Hepatocyte (in vitro differentiated cells): Measurements from ENCODE around the gene COPE. TPM values are rescaled to one million over a fixed set of nuclear protein-coding genes. Genes with fewer than 3 reads are reported as not detected.

Experiments
- DNase-seq: peaks from one replicate; pipeline ENCODE4 v3.0.0-alpha.2; 2016; ENCODE audit warnings: low spot score
- H2AFZ ChIP-seq: fragments of 200-600 bp; sonication (generic); 2 replicates; pipeline ENCODE4 v1.6.0; 2016; ENCODE audit warnings: antibody characterized with exemption, mild to moderate bottlenecking
- H3K27ac ChIP-seq: fragments of 200-600 bp; sonication (generic); 2 replicates; pipeline ENCODE4 v1.5.1; 2016; ENCODE audit warnings: mild to moderate bottlenecking
- H3K27me3 ChIP-seq: fragments of 200-600 bp; sonication (generic); 2 replicates; pipeline ENCODE4 v1.6.1; 2016
- H3K36me3 ChIP-seq: fragments of 200-600 bp; sonication (generic); replicated peaks from 2 replicates; pipeline ENCODE4 v1.5.1; 2016; ENCODE audit warnings: low read depth; ENCODE audit not compliant: insufficient read depth
- H3K4me1 ChIP-seq: fragments of 200-600 bp; sonication (generic); 2 replicates; pipeline ENCODE4 v1.5.1; 2016; ENCODE audit warnings: mild to moderate bottlenecking, moderate library complexity; ENCODE audit not compliant: insufficient read depth
- H3K4me2 ChIP-seq: fragments of 200-600 bp; sonication (generic); 2 replicates; pipeline ENCODE4 v1.6.0; 2016
- H3K4me3 ChIP-seq: fragments of 200-600 bp; sonication (generic); 2 replicates; pipeline ENCODE4 v1.5.1; 2016; ENCODE audit warnings: mild to moderate bottlenecking
- H3K79me2 ChIP-seq: fragments of 200-600 bp; sonication (generic); 2 replicates; pipeline ENCODE4 v1.6.0; 2017; ENCODE audit warnings: mild to moderate bottlenecking
- H3K9me2 ChIP-seq: fragments of 200-600 bp; sonication (generic); replicated peaks from 2 replicates; pipeline ENCODE4 v1.6.0; 2017; ENCODE audit warnings: mild to moderate bottlenecking; ENCODE audit not compliant: insufficient read depth
- H3K9me3 ChIP-seq: fragments of 200-600 bp; sonication (generic); 2 replicates; pipeline ENCODE4 v1.5.1; 2016; ENCODE audit warnings: low read depth, mild to moderate bottlenecking
- H4K20me1 ChIP-seq: fragments of 200-600 bp; sonication (generic); 2 replicates; pipeline ENCODE4 v1.6.0; 2016; ENCODE audit warnings: mild to moderate bottlenecking; ENCODE audit not compliant: insufficient read depth, poor library complexity, severe bottlenecking
- CTCF ChIP-seq: fragments of 200-600 bp; sonication (generic); IDR thresholded peaks from 2 replicates; pipeline ENCODE4 v1.5.1; 2016; ENCODE audit warnings: antibody characterized with exemption, mild to moderate bottlenecking; ENCODE audit not compliant: poor library complexity
- EZH2 ChIP-seq: fragments of 200-600 bp; sonication (generic); IDR thresholded peaks from 2 replicates; pipeline ENCODE4 v1.6.1; 2016; ENCODE audit warnings: antibody characterized with exemption, mild to moderate bottlenecking, borderline replicate concordance
- EZH2phosphoT487 ChIP-seq: fragments of 200-600 bp; sonication (generic); IDR thresholded peaks from one replicate; pipeline ENCODE4 v1.6.1; 2018; ENCODE audit warnings: antibody characterized with exemption, mild to moderate bottlenecking, low read depth, moderate library complexity; ENCODE audit not compliant: unreplicated experiment, severe bottlenecking
- WGBS: methylation state at CpG from one replicate; pipeline ENCODE4 v1.1.6; 2016; ENCODE audit warnings: low lambda C conversion rate; ENCODE audit errors: missing lambda C conversion rate; 5-methylcytosine and 5-hydroxymethylcytosine counted together
- polyA plus RNA-seq: library from polyadenylated mRNA; unstranded; fragments of >200 nt; fragmentation: Nextera tagmentation; extraction: Ambion mirVana; gene quantifications from 2 replicates; pipeline ENCODE4 v1.2.1, GENCODE V29; 2016
- total RNA-seq: library from RNA; depleted of rRNA; stranded (reverse); fragments of >200 nt; gene quantifications from 2 replicates; pipeline ENCODE4 v1.2.3, GENCODE V29; 2014

Gene COPE
- total and polyA plus RNA-seq, 2 experiments from 2014 or later = 228 to 397 TPM

GRCh38 chr19:18889949-18890745 lies 29.0 kb downstream of the COPE start:
- Histone ChIP-seq H3K27ac (no peak overlapping the region), H3K36me3 (no peaks in the 10 kb centered on the region), H3K79me2 (no peaks in the 10 kb centered on the region), H3K4me3 (no peak overlapping the region), H2AFZ (no peak overlapping the region), H3K4me2 (no peak overlapping the region), H3K9me3 (no peaks in the 10 kb centered on the region), H3K4me1 (no peaks in the 10 kb centered on the region), H3K9me2 (no peaks in the 10 kb centered on the region), H4K20me1 (peaks cover 2% of the 10 kb centered on the region), H3K27me3 (no peaks in the 10 kb centered on the region)
- no peak for TF ChIP-seq EZH2
- no peak for TF ChIP-seq EZH2phosphoT487
- TF ChIP-seq CTCF = no peak
- no peak for DNase-seq
- 87% methylated on average over 10 of the region's 10 CpGs for WGBS

- H3K27ac ChIP-seq = no peak overlapping the region
- no peak overlapping the region for H3K4me2 ChIP-seq
- no peaks in the 10 kb centered on the region for H3K4me1 ChIP-seq
- no peaks in the 10 kb centered on the region for H3K79me2 ChIP-seq
- TF ChIP-seq EZH2phosphoT487 (no peak), EZH2 (no peak), CTCF (no peak)
- H3K27me3 ChIP-seq = no peaks in the 10 kb centered on the region
- DNase-seq = no peak
- WGBS = 97% methylated on average over 4 of the region's 4 CpGs
- H4K20me1 ChIP-seq = no peaks in the 10 kb centered on the region
- no peak overlapping the region for H3K4me3 ChIP-seq
- no peaks in the 10 kb centered on the region for H3K9me2 ChIP-seq
- no peaks in the 10 kb centered on the region for H3K36me3 ChIP-seq
- no peaks in the 10 kb centered on the region for H3K9me3 ChIP-seq
- H2AFZ ChIP-seq = no peak overlapping the region
These were observed 32.2 kb downstream of the COPE start for GRCh38 chr19:18886972-18887371.

- H3K79me2 ChIP-seq = no peaks in the 10 kb centered on the region
- 92% methylated on average over 29 of the region's 30 CpGs for WGBS
- no peak overlapping the region for H2AFZ ChIP-seq
- H3K9me3 ChIP-seq = no peaks in the 10 kb centered on the region
- H4K20me1 ChIP-seq = no peaks in the 10 kb centered on the region
- no peaks in the 10 kb centered on the region for H3K36me3 ChIP-seq
- no peaks in the 10 kb centered on the region for H3K9me2 ChIP-seq
- no peaks in the 10 kb centered on the region for H3K4me1 ChIP-seq
- no peak for DNase-seq
- H3K27me3 ChIP-seq = no peaks in the 10 kb centered on the region
- TF ChIP-seq CTCF = no peak
- no peak for TF ChIP-seq EZH2
- TF ChIP-seq EZH2phosphoT487 = no peak
- no peak overlapping the region for H3K27ac ChIP-seq
- H3K4me2 ChIP-seq = no peak overlapping the region
- no peak overlapping the region for H3K4me3 ChIP-seq
These were observed 35.5 kb downstream of the COPE start for GRCh38 chr19:18883526-18884304.
